COR-L47 (cell line): ENCODE data around the gene ICA1L.

Experiments used
- DNase-seq: peaks from one replicate; lab custom pipeline; 2025; lab: John Stamatoyannopoulos, UW

Gene ICA1L

DNA sequence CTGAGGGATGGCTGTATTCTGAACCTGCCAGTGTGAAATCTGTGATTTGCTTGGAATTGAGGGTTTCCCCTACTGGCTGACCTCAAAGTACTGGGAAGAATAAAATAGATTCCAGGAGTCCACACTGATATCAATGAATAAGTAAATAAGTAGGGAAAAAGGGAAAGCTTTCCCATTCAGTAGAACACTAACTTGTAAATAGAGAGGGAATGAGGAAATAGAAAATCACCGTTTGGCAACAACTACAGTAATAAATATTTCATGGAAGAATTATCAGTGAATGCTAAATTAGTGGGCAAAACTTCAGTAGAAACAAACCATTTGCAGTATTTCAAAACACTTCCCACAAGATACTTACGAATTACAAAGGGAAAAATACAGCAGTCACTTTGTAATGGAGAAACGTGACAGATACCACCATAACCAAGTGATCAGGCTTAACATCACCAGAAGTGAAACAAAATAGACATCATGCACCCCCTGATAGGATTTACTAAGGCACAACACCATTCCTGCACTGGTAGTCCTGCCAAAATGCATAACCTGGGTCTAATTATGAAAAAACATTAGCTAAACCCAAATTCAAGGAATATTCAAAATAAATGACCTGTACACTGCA lies 88.5 kb downstream of the ICA1L start:
- DNase-seq, result no peak

DNA sequence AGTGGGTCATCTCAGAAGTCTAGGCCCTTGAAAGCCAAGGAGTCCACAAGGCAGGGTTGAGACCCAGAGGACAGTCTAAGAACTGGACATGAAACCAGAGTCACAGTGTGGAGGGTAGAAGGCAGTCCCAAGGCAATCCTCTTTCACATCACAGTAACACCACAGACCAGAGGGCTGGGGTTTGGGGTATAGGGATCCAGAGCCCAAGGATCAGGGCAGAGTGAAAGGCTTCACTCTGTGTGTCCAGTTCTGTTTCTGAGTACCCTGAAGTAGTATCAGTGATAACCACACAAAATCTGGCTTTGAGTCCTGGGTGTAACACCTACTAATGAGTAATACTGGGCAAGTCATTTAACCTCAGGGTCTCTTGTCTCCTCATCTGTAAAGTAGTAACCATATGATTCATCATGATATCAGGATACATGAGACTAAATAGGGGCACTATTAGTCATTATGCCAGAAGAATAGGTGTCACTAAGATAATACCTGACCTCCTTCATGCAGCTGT lies 91.0 kb downstream of the ICA1L start:
- no peak for DNase-seq

DNA sequence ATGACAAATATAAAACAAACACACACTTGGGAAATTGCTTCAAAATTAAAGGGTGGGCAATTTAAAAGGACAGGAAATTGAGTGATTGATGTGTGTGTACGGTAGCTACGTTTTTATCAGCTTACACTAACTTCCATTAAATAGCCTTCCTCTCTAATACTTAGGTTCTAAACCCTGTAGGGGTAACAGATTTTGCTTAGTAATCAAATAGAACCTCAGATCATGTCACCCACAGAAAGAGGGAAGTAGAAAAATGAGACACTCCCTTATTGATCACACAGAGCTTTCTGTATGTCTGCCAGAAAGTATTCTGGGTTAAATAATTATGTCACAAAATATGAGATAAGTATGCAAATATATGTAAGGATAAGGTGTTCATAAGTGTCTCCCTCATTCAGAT lies 93.3 kb downstream of the ICA1L start:
- no peak for DNase-seq

DNA sequence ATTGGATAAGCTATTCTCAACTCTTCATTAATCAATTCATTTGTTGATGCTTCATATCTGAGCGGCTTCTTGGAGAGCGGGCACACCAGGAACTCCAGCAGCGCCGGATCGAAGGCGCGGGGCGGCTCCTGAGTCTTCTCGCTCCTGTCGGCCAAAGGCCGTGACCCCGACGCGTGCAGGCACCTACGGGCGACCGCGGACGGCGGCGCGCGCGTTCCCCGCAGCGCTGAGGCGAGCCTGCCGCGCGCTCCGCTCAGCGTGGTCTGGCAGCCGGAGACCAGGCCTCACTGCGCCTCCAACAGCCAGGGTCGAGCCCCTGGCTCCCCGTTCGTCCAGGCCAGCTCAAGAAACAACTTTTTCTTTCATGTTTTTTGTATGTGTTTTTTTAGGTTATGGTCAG lies 97.5 kb downstream of the ICA1L start:
- no peak for DNase-seq

DNA sequence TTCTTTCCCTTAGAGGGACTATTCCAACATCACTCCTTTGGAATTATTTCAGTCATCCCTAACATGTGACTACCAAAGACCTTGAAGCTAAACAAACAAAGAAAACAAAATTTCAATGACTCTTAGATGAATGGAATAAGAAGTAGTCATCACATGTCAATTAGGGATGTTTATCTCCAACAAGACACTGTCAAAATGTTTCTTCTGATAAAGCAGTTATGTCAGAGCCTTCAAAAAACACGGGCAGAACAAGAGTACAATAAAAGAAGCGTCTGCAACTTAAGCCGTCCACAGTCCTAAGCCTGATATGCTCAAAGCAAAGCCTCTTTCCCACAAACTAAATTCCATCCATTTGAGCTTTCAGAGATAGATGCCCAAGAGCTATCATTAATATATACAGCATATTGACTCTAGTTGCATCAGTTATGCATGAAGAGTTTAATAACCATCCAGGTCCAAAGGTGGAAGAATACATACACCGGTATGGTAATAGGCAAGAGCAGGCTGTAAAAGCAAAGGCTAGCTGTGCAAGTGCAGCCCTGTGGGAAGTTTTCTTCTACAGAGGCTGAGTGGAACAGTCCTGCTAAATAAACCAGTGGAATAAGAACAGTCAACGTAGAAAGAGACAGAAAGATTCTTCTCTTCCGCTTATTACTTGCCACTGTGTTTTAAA lies 98.1 kb downstream of the ICA1L start:
- no peak for DNase-seq

DNA sequence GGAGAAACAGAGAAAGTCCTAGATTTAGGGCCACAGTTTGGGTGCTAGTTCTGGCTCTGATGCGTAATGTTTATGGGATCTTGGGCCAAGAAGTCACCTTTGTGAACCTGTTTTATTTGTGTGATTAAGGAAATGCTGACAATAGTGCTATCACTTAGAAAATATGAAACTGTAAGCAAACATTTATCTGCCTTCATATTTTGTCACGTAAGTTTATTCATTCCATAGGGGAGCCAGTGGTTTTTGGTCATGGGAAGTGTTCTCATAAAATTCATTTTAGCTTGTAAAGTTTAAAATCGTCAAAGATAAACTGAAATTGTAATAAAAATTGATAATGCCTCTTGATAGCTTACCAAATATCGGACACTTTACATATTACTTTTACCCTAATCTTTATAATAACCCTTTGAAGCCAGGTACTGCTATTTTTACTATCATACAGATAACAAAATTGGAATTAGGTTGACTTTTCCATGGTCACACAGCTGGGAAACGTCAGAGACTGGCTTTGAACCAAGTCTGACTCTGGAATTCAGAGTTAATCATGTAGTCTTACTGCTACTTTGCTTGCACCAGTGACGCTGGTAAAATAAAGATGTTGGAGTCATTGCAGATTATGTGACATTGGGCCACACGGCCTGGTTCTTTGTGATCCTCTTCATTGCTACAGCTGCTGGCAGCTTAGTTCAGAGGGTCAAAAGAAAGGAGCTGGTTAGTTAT lies 99.7 kb downstream of the ICA1L start:
- no peak for DNase-seq

DNA sequence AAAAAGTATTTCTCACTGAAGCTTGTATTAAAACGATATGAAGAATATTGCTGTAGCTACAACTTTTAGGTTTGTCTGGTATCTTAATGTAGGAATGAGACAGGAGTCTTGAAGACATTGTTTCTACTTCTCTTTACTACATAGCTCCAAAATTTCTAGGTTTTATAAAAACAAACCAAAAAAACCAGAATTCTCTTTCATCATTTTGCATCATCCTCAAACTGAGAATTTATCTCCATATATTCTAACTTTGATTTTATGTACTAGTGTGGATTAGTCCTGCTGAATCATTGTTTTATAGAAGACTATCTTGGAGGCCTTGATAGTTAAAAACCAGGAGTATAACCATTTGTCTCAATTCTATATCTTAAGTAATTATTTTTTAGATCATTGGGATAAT lies 100.2 kb downstream of the ICA1L start:
- DNase-seq, result no peak

DNA sequence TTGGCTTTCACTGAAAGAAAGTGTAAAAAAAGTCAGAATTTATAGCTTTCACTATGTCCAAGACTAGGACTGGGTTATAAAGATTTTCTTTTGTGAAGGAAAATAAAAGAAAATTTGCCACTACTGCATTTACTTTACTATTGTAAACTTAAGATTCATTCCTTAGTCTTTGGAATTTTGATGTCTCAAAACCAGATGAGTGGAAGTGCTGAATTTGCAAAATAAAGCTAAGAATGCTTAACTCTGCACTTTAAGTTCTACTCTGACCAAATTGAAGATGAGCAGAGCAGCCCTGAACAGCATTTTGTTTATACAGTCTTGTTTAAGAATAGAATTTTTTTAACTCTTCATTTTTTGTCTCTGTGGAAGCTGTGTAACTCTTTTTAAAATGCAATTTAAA lies 102.4 kb downstream of the ICA1L start:
- no peak for DNase-seq

DNA sequence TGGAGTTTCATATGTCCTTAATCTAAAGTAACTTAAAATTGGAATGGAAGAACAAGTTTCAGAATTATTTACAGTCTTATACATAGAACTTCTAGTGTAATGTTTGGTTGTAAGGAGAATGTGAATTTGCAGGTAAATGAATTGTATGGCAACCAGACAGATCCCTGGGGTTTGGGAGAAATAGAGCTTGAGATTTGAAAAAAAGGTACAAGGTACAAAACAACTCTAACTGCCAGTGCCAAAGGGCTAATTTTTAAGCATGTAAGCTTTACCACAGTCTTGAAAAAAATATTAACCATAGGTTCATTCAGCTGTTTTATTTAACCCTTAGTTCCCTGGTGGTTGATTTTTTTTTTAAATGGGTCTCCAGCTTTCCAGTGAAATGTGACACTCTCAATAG lies 103.3 kb downstream of the ICA1L start:
- no peak for DNase-seq

DNA sequence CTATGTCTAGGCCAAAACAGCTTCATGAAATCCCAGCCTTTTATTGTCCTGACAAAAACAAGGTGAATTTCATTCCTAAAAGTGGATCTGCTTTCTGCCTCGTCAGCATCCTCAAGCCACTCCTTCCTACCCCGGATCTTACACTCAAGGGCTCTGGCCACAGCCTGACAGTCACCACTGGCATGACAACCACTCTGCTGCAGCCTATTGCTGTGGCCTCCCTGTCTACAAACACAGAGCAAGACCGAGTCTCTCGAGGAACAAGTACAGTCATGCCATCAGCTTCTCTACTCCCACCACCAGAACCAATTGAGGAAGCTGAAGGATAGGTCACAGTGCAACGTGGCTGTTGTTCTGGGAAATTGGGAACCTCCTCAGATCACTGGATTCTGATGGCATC lies 106.1 kb downstream of the ICA1L start:
- no peak for DNase-seq

DNA sequence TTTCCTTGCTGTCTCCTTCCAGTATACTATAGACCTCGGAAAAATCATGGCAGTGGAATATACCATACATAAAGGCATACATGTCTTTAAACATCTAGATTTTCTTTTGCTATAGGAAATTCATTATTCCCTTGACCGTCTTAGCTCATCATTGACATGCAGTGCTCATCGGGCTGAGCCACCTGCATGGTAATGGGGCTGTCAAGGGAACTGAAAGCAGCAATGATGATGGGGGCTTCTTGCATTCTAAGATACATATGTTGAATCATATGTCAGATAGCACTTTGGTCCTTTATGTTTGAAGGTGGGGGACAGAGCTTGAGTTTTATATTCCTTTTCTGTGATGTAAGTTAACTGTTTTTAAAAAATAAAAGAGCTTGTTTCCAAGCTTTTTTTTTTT lies 106.6 kb downstream of the ICA1L start:
- no peak for DNase-seq

DNA sequence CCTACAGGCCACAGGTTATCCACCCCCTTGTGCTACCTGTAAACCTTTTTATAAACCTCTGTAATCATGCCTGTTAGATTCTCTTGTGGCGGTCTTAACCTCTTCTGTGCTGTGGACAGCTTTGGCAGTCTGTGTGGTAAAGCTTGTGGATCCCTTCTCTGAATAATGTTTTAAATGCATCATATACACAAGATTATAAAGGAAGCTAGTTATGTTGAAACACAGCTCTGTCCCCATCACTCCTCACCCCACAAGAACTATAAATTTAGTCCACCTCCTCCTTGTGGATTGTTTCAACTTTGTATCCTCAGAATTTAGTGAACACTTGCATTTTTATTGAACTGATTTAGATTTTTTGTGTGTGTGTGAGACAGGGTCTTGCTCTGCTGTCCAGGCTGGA lies 107.7 kb downstream of the ICA1L start:
- DNase-seq, result no peak

DNA sequence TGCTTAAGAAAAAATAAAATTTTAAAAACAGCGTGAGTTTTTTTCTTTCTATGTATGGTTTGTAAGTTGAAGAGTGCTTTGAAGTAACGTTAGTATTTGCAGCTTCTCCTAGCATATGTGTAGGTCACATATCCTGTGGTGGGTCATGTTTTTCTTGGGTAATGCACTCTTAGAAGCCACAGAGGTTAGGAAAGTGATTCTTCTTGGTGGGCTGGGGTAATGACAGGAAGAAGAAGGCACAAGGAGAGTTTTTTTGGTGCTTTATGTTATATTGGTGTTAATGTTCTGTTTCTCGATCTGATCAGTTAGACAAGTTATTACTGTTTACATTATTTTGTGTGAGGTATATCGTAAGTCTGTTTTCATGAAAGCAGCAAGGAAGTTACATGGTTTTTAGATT lies 109.0 kb downstream of the ICA1L start:
- no peak for DNase-seq

DNA sequence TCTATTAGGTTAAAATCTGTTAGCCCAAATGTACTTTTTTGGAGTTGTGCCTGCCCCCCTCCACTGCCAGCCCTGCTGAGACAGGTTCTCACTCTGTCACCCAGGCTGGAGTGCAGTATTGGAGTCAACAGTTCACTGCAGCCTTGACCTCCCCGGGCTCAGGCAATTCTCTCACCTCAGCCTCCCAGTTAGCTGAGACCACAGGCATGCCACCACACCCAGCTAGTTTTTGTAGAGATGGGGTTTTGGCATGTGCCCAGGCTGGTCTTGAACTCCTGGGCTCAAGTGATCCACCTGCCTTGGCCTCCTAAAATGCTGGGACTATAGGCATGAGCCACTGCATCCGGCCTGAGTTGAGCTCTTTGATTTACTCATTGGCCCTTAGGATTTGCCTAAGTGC lies 110.7 kb downstream of the ICA1L start:
- DNase-seq, result no peak

DNA sequence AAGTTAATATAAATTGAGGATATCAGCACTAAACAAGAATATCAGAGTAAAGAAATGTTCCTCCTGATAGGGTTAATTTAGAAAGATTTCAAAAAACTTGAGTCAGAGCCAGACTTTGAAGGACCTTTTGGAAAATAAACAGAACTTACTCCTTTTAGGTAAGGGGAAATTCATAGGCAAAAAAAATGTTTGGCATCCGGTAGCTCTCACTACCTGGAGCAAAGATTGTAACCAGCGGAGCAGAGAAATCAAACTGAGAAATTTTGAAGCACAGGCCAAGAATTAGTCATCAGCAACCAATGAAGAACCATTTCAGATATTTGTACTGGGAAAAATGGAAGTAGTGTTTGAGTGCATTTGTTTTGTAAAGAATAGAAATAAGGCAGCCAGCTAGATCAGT lies 113.0 kb downstream of the ICA1L start:
- no peak for DNase-seq

DNA sequence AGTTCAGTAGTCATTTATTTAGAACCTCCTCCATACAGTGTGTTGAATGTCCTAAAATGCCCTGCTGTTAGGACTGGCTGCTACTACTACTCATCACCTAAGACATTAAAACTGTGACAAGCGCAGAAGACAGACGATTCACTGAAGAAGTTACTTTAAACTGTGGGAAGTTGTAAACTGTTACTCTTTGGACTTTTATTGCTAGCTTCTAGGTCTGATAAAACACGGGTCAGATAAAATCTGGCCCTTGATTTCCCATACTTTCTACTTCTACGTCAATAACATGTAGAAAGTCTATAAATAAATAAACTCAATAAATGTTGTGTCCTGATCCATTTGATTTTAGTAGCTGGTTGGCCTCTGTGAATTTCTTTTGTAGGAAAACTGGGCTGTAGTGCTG lies 113.4 kb downstream of the ICA1L start:
- DNase-seq, result no peak

DNA sequence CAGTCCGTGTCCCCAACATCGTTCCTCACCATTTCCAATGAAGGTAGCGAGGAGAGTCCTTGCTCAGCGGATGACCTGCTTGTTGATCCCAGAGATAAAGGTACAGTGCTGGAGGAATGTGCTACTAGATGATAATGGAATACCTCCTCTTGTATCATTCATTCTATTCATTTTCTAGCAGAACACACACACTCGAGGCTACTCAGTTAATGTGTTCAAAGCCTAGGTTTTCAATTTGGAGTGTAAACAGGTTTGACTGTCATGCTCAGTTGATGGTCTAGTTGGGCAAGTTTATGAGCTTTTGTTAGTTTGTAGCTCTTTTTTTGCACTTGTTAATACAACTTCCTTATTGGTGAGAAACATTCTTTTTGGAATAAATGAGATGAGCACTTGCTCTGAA lies 114.2 kb downstream of the ICA1L start:
- DNase-seq, result no peak

DNA sequence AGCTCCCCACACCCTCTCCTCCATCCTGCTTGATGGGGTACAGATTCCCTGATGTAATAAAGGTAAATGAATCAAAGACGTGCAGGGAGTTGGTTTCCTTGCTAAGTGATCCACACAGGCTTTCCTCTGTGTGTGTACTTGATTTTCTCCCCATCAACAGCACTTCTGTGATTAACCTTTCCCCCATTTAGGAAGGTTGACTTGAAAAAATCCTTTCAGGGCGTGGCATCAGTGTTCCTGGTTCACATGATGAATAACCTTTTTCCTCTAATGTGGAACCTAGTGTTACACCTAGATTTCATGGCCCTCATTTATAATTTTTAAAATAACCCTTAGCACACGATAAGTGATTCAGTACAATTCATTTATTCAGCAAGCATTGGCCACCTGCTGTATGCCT lies 115.0 kb downstream of the ICA1L start:
- DNase-seq, result no peak

DNA sequence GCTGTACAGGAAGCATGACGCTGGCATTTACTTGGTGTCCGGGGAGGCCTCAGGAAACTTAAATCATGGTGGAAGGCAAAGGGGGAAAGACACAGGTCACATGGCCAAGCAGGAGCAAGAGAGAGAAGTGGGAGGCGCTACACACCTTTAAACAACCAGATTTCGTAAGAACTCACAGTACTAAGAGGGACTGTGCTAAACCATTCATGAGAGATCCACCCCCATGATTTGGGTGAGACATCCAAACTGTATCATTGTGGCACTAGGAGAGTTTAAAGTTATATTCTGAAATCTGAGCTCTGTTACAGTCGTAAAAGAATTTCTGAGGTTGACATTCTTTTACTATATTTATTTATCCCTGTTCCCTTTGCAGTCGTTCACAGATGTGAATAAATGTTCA lies 116.6 kb downstream of the ICA1L start:
- no peak for DNase-seq

DNA sequence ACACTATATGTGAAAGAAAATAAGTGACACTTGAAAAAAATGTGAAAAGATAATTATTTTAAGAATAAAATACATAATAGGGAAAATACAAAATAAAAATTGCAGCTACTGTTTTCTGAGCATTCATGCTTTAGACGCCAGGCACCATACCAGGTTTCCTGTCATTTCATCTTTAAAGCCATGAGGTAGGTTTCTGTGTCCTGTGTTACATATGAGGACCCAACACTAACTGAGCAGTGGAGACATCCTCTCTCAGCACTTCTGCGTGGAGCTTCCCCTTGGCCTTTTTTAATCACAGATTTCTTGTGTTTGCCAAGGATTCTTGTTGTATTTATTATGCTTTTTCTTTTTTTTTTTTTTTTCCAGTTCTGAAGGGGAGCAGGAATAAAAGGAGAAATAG lies 119.5 kb downstream of the ICA1L start:
- no peak for DNase-seq

DNA sequence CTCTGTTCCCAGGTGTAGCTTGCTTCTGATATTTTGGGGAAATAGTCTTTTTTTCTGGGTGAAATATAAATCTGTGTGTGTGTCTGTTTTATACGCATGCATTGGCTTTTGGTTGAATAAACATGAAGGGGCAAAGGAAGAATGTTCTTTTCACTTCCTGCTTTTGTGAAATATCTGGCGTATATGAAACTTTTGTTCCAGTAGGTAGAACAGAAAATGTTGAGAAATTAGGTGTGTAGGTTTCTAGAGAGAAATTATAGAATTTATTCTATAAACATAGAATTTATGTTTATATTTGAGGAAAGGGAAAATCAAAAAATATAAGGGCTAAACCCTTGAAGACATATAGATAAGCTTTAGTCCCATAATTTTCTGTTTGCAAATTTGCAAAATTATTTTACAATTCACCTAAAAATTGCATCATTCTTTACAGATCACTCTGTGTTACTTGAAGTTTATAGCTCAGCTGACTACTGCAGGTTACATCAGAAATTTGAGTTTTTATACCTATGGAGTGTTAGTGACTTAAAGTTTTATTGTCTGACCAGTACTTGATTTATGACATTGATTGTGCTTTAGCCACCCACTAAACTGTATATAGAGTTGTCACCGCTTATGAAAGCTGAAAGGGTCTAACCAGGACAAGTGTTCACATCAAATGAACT lies 120.7 kb downstream of the ICA1L start:
- no peak for DNase-seq

DNA sequence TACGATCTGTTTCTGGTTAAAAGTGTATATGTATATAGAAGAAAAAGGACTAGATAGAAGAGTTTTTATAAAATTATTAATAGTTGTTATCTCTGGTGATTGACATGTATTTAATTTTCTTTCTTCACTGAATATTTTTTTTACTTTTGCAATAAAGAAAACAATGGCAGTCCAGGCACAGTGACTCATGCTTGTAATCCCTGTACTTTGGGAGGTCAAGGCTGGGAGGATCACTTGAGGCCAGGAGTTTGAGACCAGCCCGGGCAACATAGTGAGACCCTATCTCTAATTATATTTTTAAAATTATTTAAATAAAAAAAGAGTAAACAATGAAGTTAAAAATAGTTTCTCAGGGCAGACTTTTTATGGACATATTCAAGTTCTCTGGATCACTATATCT lies 122.1 kb downstream of the ICA1L start:
- DNase-seq, result no peak

DNA sequence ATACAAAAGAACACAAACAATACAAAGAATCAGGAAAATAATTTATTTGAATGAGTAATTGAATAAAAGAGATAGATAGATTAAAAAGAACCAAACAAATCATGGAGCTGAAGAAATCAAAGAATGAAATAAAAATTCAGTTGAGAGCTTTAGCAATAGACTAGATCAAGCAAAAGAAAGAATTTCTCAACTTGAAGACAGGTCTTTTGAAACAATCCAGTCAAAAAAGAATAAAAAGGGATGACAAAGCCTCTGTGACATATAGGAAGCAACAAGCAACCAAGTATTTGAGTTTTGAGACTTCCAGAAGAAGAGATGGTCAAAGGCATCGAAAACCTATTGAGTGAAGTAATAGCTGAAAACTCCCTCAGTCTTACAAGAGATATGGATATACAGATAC lies 128.0 kb downstream of the ICA1L start:
- no peak for DNase-seq
